Spleen (tissue), 11 donors: Measurements from ENCODE around the gene SPATA1. TPM values are rescaled to one million over a fixed set of nuclear protein-coding genes. Genes with fewer than 3 reads are reported as not detected.
A peak's percentile ranks its signal among the peaks of the same experiment; 100 is the strongest.

Experiments
- DNase-seq: peaks from one replicate; pipeline ENCODE4 v3.0.0-alpha.2; 2020
- H3K27ac ChIP-seq, 8 donors: fragments of 200-600 bp; sonication (generic) in 7 of 8; 1 replicate in 4 of 8; 2 replicates in 4 of 8; pipeline versions ENCODE4 v1.5.0 to v1.8.0; 2016 to 2021; ENCODE audit warnings: inconsistent platforms in 4 of 8, mild to moderate bottlenecking in 4 of 8, moderate library complexity in 1 of 8
- H3K27me3 ChIP-seq, 7 donors: fragments of 200-600 bp; sonication (generic) in 6 of 7; replicated peaks in 1 of 7; 1 replicate in 4 of 7; 2 replicates in 3 of 7; pipeline versions ENCODE4 v1.5.0 to v1.8.0; 2016 to 2021; ENCODE audit warnings: inconsistent platforms in 3 of 7, mild to moderate bottlenecking in 1 of 7
- H3K36me3 ChIP-seq, 6 donors: fragments of 200-600 bp; sonication (generic) in 5 of 6; 1 replicate in 4 of 6; 2 replicates in 2 of 6; pipeline versions ENCODE4 v1.5.0 to v1.8.0; 2016 to 2021; ENCODE audit warnings: inconsistent platforms in 2 of 6
- H3K4me1 ChIP-seq, 6 donors: fragments of 200-600 bp; sonication (generic) in 5 of 6; 1 replicate in 3 of 6; 2 replicates in 3 of 6; pipeline versions ENCODE4 v1.5.0 to v1.8.0; 2016 to 2021; ENCODE audit warnings: inconsistent platforms in 3 of 6
- H3K4me3 ChIP-seq, 8 donors: fragments of 200-600 bp; sonication (generic) in 7 of 8; 1 replicate in 4 of 8; 2 replicates in 4 of 8; pipeline versions ENCODE4 v1.5.0 to v1.8.0; 2016 to 2021; ENCODE audit warnings: inconsistent platforms in 4 of 8, mild to moderate bottlenecking in 4 of 8, moderate library complexity in 2 of 8
- H3K9me3 ChIP-seq, 8 donors: fragments of 200-600 bp; sonication (generic) in 7 of 8; 1 replicate in 4 of 8; 2 replicates in 4 of 8; pipeline versions ENCODE4 v1.5.0 to v1.8.0; 2016 to 2021; ENCODE audit warnings: inconsistent platforms in 4 of 8
- POLR2A ChIP-seq, 3 donors: fragments of 450-650 bp; IDR thresholded peaks; one replicate each; pipeline ENCODE4 v1.5.1; 2017; ENCODE audit warnings: antibody characterized with exemption in 3 of 3, mild to moderate bottlenecking in 1 of 3
- POLR2AphosphoS5 ChIP-seq, 3 donors: sonication (generic); formaldehyde crosslinking; IDR thresholded peaks; one replicate each; pipeline ENCODE4 v1.5.1; 2017; ENCODE audit warnings: antibody characterized with exemption in 3 of 3
- WGBS, 5 donors: extraction: QIAGEN DNeasy Blood & Tissue Kit in 3 of 5; methylation state at CpG; one replicate each; pipeline versions ENCODE4 v1.1.5 to v1.1.7; 2013 to 2018; 5-methylcytosine and 5-hydroxymethylcytosine counted together
- intact Hi-C: fragments of 100-400 bp; cut with DNase I; formaldehyde crosslinking; loops from one replicate; pipeline ENCODE4 v1.15.0; 2023; ENCODE audit warnings: low total_unique reads
- polyA plus RNA-seq, 3 donors: library from polyadenylated mRNA; stranded (reverse); fragments of 200-250 nt; gene quantifications; one replicate each; pipeline ENCODE4 v1.2.1, GENCODE V29; 2013
- total RNA-seq, 7 donors: library from RNA; depleted of rRNA in 3 of 7; stranded (reverse); fragments of >200 nt in 3 of 7; fragmentation: NEBNext Ultra II Directional in 4 of 7; extraction: Animal tissue kit (Norgen Biotek cat#: 25700) in 4 of 7; gene quantifications; one replicate each; pipeline versions ENCODE4 v1.1.0 to v1.2.1, GENCODE V29; 2016 to 2021
- TF ChIP-seq, protein P1 (sequence below), 11 experiments: fragments of 200-600 bp in 7 of 11; fragments of 450-650 bp in 4 of 11; sonication (generic) in 4 of 11; IDR thresholded peaks in 8 of 11; conservative IDR thresholded peaks in 3 of 11; 1 replicate in 7 of 11; 2 replicates in 4 of 11; pipeline versions ENCODE4 v1.4.0 to v1.8.0; 2016 to 2021; ENCODE audit warnings: antibody characterized with exemption in 11 of 11, inconsistent platforms in 4 of 11, mild to moderate bottlenecking in 1 of 11
- donor health status: healthy with polysubstance abuse.
- donor health status: DM: no; HTN: no; CAD: no; lungs with moderate emphysema.
- donor health status: DM: no; HTN: no; CAD: no.
- donor health status: Bipolar disorder and iron deficiency.
- donor health status: healthy.
- donor health status: DM: no; HTN: no; CAD: no.
- donor health status: DM: yes; HTN: yes; CAD: no.

The SPATA1 gene
- total and polyA plus RNA-seq, 10 donors = 0.67 to 3.0 (median 1.5) TPM

DNA sequence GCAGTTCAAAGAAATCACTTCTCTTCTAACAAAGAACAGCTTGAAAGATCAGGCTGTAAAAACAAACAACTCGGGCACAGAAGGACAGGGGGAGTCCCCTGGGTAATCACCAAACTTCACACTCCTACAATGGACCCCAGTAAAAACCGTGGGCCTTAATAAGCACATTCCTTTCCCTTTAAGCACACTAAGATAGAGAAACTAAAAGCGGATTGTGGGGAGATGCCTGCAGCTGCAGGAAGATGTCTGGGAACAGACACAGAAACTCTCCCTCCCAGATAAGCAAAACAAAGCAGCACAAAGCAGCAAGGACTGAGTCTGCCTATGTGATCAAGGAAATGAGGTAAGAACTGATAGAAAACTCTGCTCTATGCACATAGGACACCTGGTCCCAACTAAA is 105.6 kb downstream of the SPATA1 start:
- Histone ChIP-seq H3K36me3 (no peaks in the 10 kb centered on the region), H3K9me3 (peaks cover 0 to 26% (median 12%) of the 10 kb centered on the region in 8 donors), H3K4me1 (no peaks in the 10 kb centered on the region), H3K4me3 (no peak overlapping the region), H3K27me3 (no peaks in the 10 kb centered on the region), H3K27ac (peak overlapping the region in 1 of 8 donors; percentile 45)
- DNase-seq = no peak
- intact Hi-C loops = no loop called here
- WGBS, 5 donors = 38 to 47% (median 46%) methylated on average over 3 of the region's 3 CpGs
- TF ChIP-seq, protein P1, sequence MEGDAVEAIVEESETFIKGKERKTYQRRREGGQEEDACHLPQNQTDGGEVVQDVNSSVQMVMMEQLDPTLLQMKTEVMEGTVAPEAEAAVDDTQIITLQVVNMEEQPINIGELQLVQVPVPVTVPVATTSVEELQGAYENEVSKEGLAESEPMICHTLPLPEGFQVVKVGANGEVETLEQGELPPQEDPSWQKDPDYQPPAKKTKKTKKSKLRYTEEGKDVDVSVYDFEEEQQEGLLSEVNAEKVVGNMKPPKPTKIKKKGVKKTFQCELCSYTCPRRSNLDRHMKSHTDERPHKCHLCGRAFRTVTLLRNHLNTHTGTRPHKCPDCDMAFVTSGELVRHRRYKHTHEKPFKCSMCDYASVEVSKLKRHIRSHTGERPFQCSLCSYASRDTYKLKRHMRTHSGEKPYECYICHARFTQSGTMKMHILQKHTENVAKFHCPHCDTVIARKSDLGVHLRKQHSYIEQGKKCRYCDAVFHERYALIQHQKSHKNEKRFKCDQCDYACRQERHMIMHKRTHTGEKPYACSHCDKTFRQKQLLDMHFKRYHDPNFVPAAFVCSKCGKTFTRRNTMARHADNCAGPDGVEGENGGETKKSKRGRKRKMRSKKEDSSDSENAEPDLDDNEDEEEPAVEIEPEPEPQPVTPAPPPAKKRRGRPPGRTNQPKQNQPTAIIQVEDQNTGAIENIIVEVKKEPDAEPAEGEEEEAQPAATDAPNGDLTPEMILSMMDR (IDR thresholded peaks at IDR 0.05 in 8 of 11, conservative IDR thresholded peaks at IDR 0.05 in 3 of 11) = no peak
- no peak for TF ChIP-seq POLR2A (IDR thresholded peaks at IDR 0.05)
- TF ChIP-seq POLR2AphosphoS5 (IDR thresholded peaks at IDR 0.05) = no peak

DNA sequence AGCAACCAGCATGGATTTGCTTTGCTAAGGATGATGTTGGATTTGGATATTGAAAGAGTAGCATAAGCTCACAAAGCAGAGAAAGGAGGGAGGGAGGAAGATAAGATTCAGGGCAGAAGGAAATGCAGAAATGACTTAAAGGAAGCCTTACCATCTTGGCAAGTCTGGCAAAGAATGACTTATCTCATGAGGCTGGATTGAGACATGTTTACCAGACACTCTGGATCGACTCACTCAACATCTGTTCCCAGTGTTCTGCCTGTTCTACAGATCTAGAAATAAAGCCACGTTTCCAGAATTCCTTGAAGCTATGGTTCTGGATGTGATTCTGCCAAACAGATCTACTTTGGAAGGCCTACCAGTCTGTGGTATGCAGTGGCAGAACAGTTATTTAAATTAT is 106.8 kb downstream of the SPATA1 start:
- no peak for TF ChIP-seq POLR2A (IDR thresholded peaks at IDR 0.05)
- Histone ChIP-seq H3K4me1 (no peaks in the 10 kb centered on the region), H3K27ac (no peak overlapping the region), H3K27me3 (no peaks in the 10 kb centered on the region), H3K9me3 (peaks cover 0 to 17% (median 12%) of the 10 kb centered on the region in 8 donors), H3K36me3 (no peaks in the 10 kb centered on the region), H3K4me3 (no peak overlapping the region)
- DNase-seq = no peak
- 81 to 93% (median 88%) methylated on average over 2 of the region's 2 CpGs for WGBS, 5 donors
- intact Hi-C loops = no loop called here

DNA sequence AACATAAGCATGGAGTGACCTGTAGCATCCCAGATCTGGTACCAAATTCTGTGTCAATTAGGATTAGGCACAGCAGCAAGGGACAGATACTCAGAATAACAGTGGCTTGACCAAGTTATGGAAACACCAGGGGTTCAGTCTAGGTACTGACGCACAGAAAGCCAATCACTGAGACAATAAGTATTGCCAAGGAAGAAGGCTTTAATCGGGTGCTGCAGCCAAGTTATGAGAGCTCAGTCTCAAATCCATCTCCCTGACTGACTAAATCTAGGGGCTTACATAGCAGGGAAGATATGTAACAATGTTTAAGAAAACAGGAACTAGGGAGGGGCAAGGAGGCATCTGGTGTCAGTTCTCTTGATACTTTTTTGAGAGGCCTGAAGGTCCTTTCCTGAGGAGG is 107.7 kb downstream of the SPATA1 start:
- TF ChIP-seq, protein P1 (IDR thresholded peaks at IDR 0.05 in 8 of 11, conservative IDR thresholded peaks at IDR 0.05 in 3 of 11) = no peak
- TF ChIP-seq POLR2A (IDR thresholded peaks at IDR 0.05) (no peak), POLR2AphosphoS5 (IDR thresholded peaks at IDR 0.05) (no peak)
- peaks cover 0 to 2% (median 0%) of the 10 kb centered on the region in 6 donors for H3K4me1 ChIP-seq
- no peaks in the 10 kb centered on the region for H3K27me3 ChIP-seq
- intact Hi-C loops = no loop called here
- H3K27ac ChIP-seq = no peak overlapping the region
- no peaks in the 10 kb centered on the region for H3K36me3 ChIP-seq
- WGBS, 5 donors = 90 to 98% (median 93%) methylated on average over 2 of the region's 2 CpGs
- H3K9me3 ChIP-seq = peaks cover 0 to 17% (median 12%) of the 10 kb centered on the region in 8 donors
- H3K4me3 ChIP-seq = no peak overlapping the region
- DNase-seq = no peak

DNA sequence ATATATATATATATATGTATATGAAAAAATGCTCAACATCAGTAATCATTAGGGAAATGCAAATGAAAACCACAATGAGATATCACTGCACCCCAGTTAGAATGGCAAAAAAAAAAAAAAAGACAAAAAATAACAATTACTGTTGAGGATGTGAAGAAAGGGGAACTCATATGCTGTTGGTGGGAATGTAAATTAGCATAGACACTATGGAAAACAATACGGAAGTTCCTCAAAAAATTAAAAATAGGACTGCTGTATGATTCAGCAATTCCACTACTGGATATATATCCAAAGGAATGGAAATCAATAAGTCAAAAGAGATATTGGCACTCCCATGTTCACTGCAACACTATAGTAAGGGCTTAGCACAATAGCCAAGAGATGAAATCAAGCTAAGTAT is 109.6 kb downstream of the SPATA1 start:
- Histone ChIP-seq H3K36me3 (no peaks in the 10 kb centered on the region), H3K27ac (no peak overlapping the region), H3K9me3 (peaks cover 0 to 17% (median 12%) of the 10 kb centered on the region in 8 donors), H3K4me3 (no peak overlapping the region), H3K4me1 (peaks cover 0 to 19% (median 10%) of the 10 kb centered on the region in 6 donors), H3K27me3 (no peaks in the 10 kb centered on the region)
- no peak for TF ChIP-seq POLR2A (IDR thresholded peaks at IDR 0.05)
- no peak for TF ChIP-seq POLR2AphosphoS5 (IDR thresholded peaks at IDR 0.05)
- TF ChIP-seq, protein P1 (IDR thresholded peaks at IDR 0.05 in 8 of 11, conservative IDR thresholded peaks at IDR 0.05 in 3 of 11) = no peak
- WGBS, 5 donors = 42 to 70% (median 50%) methylated on average over 1 of the region's 1 CpG
- DNase-seq = no peak
- intact Hi-C loops = no loop called here

Other genes with a start within 250 kb of the SPATA1 start
- 1 to 10 TPM in 5 of 7 donors, under 1 TPM in 2; 0.72 to 2.8 (median 1.3) TPM for gene SAMD13, start 204.7 kb upstream of the SPATA1 start, total RNA-seq
- 1 to 10 TPM in 2 of 3 donors, under 1 TPM in 1; 0.39 to 2.0 (median 1.7) TPM for gene SAMD13, start 204.7 kb upstream of the SPATA1 start, polyA plus RNA-seq
- 1 to 10 TPM in 1 of 7 donors, under 1 TPM in 4, not detected in 2; 0.32 to 1.7 (median 0.57) TPM for gene DNASE2B, start 107.9 kb upstream of the SPATA1 start, total RNA-seq
- 1 to 10 TPM in 1 of 3 donors, under 1 TPM in 2; 0.13 to 4.6 (median 0.36) TPM for gene DNASE2B, start 107.9 kb upstream of the SPATA1 start, polyA plus RNA-seq
- 10 to 100 TPM; 22.4 to 54.8 (median 26.5) TPM for gene RPF1, start 27.1 kb upstream of the SPATA1 start, total RNA-seq
- gene RPF1, start 27.1 kb upstream of the SPATA1 start, polyA plus RNA-seq = 10 to 100 TPM; 28.7 to 38.1 (median 29.8) TPM
- 100 to 1,000 TPM in 2 of 7 donors, 10 to 100 TPM in 5; 56.5 to 121 (median 81.7) TPM for gene GNG5, start 195 bp downstream of the SPATA1 start, total RNA-seq
- gene GNG5, start 195 bp downstream of the SPATA1 start, polyA plus RNA-seq = 100 to 1,000 TPM in 2 of 3 donors, 10 to 100 TPM in 1; 98.2 to 162 (median 146) TPM
- gene CTBS, start 68.1 kb downstream of the SPATA1 start, total RNA-seq = 10 to 100 TPM; 28.3 to 43.3 (median 38.8) TPM
- gene CTBS, start 68.1 kb downstream of the SPATA1 start, polyA plus RNA-seq = 10 to 100 TPM in 1 of 3 donors, 1 to 10 TPM in 2; 7.0 to 11.6 (median 9.7) TPM
- gene SSX2IP, start 184.1 kb downstream of the SPATA1 start, total RNA-seq = 10 to 100 TPM in 3 of 7 donors, 1 to 10 TPM in 4; 8.0 to 14.2 (median 9.5) TPM
- gene SSX2IP, start 184.1 kb downstream of the SPATA1 start, polyA plus RNA-seq = 1 to 10 TPM; 2.8 to 4.1 (median 3.8) TPM